HCT116 (cell line): ENCODE data around the gene S100A7A. TPM values are rescaled to one million over a fixed set of nuclear protein-coding genes. Genes with fewer than 3 reads are reported as not detected.

ENCODE experiments used
- ATAC-seq: fragments of 200-7000 bp; cut with Tn5 transposase; 2 replicates; pipeline ENCODE4 v1.9.1; 2020; ENCODE audit warnings: mild to moderate bottlenecking, moderate library complexity
- BruUV-seq: library from RNA; stranded (reverse); fragments of 400-500 nt; replicated peaks from 2 replicates; lab custom pipeline; 2021; lab: Mats Ljungman, UMichigan
- CTCF ChIA-PET: fragments of 300-600 bp; sonication (Branson Sonifier 250); formaldehyde crosslinking; loops from one replicate; lab custom pipeline; 2021; ENCODE audit warnings: antibody characterized with exemption; lab: Charles Lee
- POLR2A ChIA-PET: fragments of 300-600, 350-600 bp; sonication (Branson Sonifier 250); formaldehyde crosslinking; loops from one replicate; lab custom pipeline; 2021; ENCODE audit warnings: antibody characterized with exemption; lab: Charles Lee
- RAD21 ChIA-PET, 2 experiments: fragments of 300-600 bp; sonication (Branson Sonifier 250); formaldehyde crosslinking; loops; one replicate each; lab custom pipeline; 2023; ENCODE audit warnings: low total read pairs in 2 of 2; ENCODE audit not compliant: uncharacterized antibody in 2 of 2, unreplicated experiment in 2 of 2, low non-redundant PET in 1 of 2; lab: Charles Lee
- DNase-seq: peaks from one replicate; pipeline ENCODE4 v3.0.0-alpha.2; 2010; ENCODE audit warnings: low read depth, low spot score
- H2AFZ ChIP-seq: fragments of 200-600 bp; shearing (Covaris generic), sonication (generic); 2 replicates; pipeline ENCODE4 v1.6.1; 2017; ENCODE audit warnings: low read depth, mixed run types, mixed read lengths, antibody characterized with exemption, low read length; ENCODE audit not compliant: poor library complexity, severe bottlenecking
- H3K27ac ChIP-seq: 2 replicates; pipeline ENCODE4 v1.5.1; 2012; ENCODE audit warnings: low read depth, low read length
- H3K27me3 ChIP-seq: fragments of 200-600 bp; sonication (generic); 2 replicates; pipeline ENCODE4 v1.6.1; 2016; ENCODE audit warnings: mixed run types, low read length, mixed read lengths; ENCODE audit not compliant: insufficient read depth
- H3K36me3 ChIP-seq, 2 experiments: fragments of 200-500 bp in 1 of 2; fragments of 200-600 bp in 1 of 2; sonication (Bioruptor generic) in 1 of 2; sonication (generic) in 1 of 2; 2 replicates each; pipeline versions ENCODE4 v1.5.1 to v1.6.1; 2014 to 2016; ENCODE audit warnings: low read length in 2 of 2, inconsistent platforms in 1 of 2, mixed read lengths in 1 of 2, mixed run types in 1 of 2; ENCODE audit not compliant: insufficient read depth in 2 of 2, control insufficient read depth in 1 of 2
- H3K4me1 ChIP-seq, 2 experiments: fragments of 200-600 bp in 1 of 2; sonication (generic) in 1 of 2; 2 replicates each; pipeline versions ENCODE4 v1.5.1 to v1.6.1; 2012 to 2017; ENCODE audit warnings: low read length in 2 of 2, inconsistent platforms in 1 of 2, mild to moderate bottlenecking in 1 of 2, mixed read lengths in 1 of 2, mixed run types in 1 of 2, moderate library complexity in 1 of 2; ENCODE audit not compliant: insufficient read depth in 2 of 2, control insufficient read depth in 1 of 2
- H3K4me2 ChIP-seq: fragments of 200-600 bp; sonication (generic); 2 replicates; pipeline ENCODE4 v1.6.1; 2017; ENCODE audit warnings: mixed run types, low read length, mixed read lengths
- H3K4me3 ChIP-seq, 2 experiments: fragments of 200-600 bp in 1 of 2; sonication (generic) in 1 of 2; replicated peaks in 1 of 2; 2 replicates each; pipeline ENCODE4 v1.5.1; 2011 to 2016; ENCODE audit warnings: low read length in 2 of 2, control low read depth in 1 of 2, low read depth in 1 of 2, mild to moderate bottlenecking in 1 of 2, mixed read lengths in 1 of 2, mixed run types in 1 of 2
- H3K79me2 ChIP-seq: fragments of 200-600 bp; sonication (generic); 2 replicates; pipeline ENCODE4 v1.6.1; 2017; ENCODE audit warnings: mild to moderate bottlenecking, mixed run types, low read length, moderate library complexity, mixed read lengths; ENCODE audit not compliant: insufficient read depth
- H3K9ac ChIP-seq: fragments of 200-600 bp; sonication (generic); 2 replicates; pipeline ENCODE4 v1.6.1; 2016; ENCODE audit warnings: low read length, mixed read lengths
- H3K9me2 ChIP-seq: fragments of 200-600 bp; sonication (generic), shearing (Covaris generic); 2 replicates; pipeline ENCODE4 v1.6.1; 2017; ENCODE audit warnings: mixed run types, mild to moderate bottlenecking, moderate library complexity; ENCODE audit not compliant: insufficient read depth
- H3K9me3 ChIP-seq, 2 experiments: fragments of 200-500 bp in 1 of 2; fragments of 200-600 bp in 1 of 2; sonication (Bioruptor generic) in 1 of 2; sonication (generic) in 1 of 2; 2 replicates each; pipeline ENCODE4 v1.6.1; 2014 to 2017; ENCODE audit warnings: low read length in 2 of 2, mixed read lengths in 2 of 2, inconsistent platforms in 1 of 2, low read depth in 1 of 2, mild to moderate bottlenecking in 1 of 2, mixed run types in 1 of 2, moderate library complexity in 1 of 2; ENCODE audit not compliant: control insufficient read depth in 1 of 2, insufficient read depth in 1 of 2
- H4K20me1 ChIP-seq: fragments of 200-600 bp; sonication (generic), shearing (Covaris generic); 2 replicates; pipeline ENCODE4 v1.6.1; 2017; ENCODE audit warnings: mixed run types, mild to moderate bottlenecking, moderate library complexity; ENCODE audit not compliant: insufficient read depth
- CEBPB ChIP-seq: IDR thresholded peaks from 2 replicates; pipeline ENCODE4 v1.6.1; 2012; ENCODE audit warnings: low read depth
- EGR1 ChIP-seq: IDR thresholded peaks from 2 replicates; pipeline ENCODE4 v1.6.1; 2012; ENCODE audit warnings: low read depth
- EZH2 ChIP-seq: fragments of 200-600 bp; sonication (generic); IDR thresholded peaks from 2 replicates; pipeline ENCODE4 v1.6.1; 2017; ENCODE audit warnings: antibody characterized with exemption, mixed run types
- EZH2phosphoT487 ChIP-seq: fragments of 200-600 bp; IDR thresholded peaks from 2 replicates; pipeline ENCODE4 v1.6.1; 2018; ENCODE audit warnings: antibody characterized with exemption, borderline replicate concordance
- FOSL1 ChIP-seq: IDR thresholded peaks from 2 replicates; pipeline ENCODE4 v1.6.1; 2012; ENCODE audit warnings: low read depth
- JUND ChIP-seq: IDR thresholded peaks from 2 replicates; pipeline ENCODE4 v1.6.1; 2012
- POLR2A ChIP-seq: IDR thresholded peaks from 2 replicates; pipeline ENCODE4 v1.7.0; 2011; ENCODE audit warnings: borderline replicate concordance; ENCODE audit not compliant: insufficient read depth, insufficient read length; ENCODE audit errors: extremely low read depth
- POLR2AphosphoS5 ChIP-seq: IDR thresholded peaks from 2 replicates; pipeline ENCODE4 v1.6.1; 2011; ENCODE audit warnings: mild to moderate bottlenecking, low read depth, low read length, moderate library complexity
- RAD21 ChIP-seq: IDR thresholded peaks from 2 replicates; pipeline ENCODE4 v1.6.1; 2012; ENCODE audit warnings: low read depth, mild to moderate bottlenecking
- SIN3A ChIP-seq: IDR thresholded peaks from 2 replicates; pipeline ENCODE4 v1.6.1; 2012; ENCODE audit warnings: low read depth
- SP1 ChIP-seq: IDR thresholded peaks from 2 replicates; pipeline ENCODE4 v1.6.1; 2012; ENCODE audit warnings: low read depth
- SRF ChIP-seq: IDR thresholded peaks from 2 replicates; pipeline ENCODE4 v1.6.1; 2012; ENCODE audit warnings: low read depth
- TCF7L2 ChIP-seq: IDR thresholded peaks from 2 replicates; pipeline ENCODE4 v1.7.0; 2011; ENCODE audit warnings: borderline replicate concordance, inconsistent platforms; ENCODE audit not compliant: insufficient read depth, insufficient read length; ENCODE audit errors: extremely low read depth
- YY1 ChIP-seq: IDR thresholded peaks from 2 replicates; pipeline ENCODE4 v1.6.1; 2011; ENCODE audit warnings: low read length, low read depth, moderate library complexity, mild to moderate bottlenecking; ENCODE audit not compliant: insufficient replicate concordance; ENCODE audit errors: extremely low read depth
- ZFX ChIP-seq: fragments of 450-650 bp; IDR thresholded peaks from 2 replicates; pipeline ENCODE4 v1.6.1; 2017
- intact Hi-C: fragments of 100-400 bp; cut with micrococcal nuclease; formaldehyde crosslinking; loops from 2 replicates; pipeline ENCODE4 v1.10.0; 2022
- total RNA-seq: library from RNA; stranded (reverse); gene quantifications from one replicate; pipeline ENCODE4 v1.2.1, GENCODE V29; 2021; ENCODE audit not compliant: unreplicated experiment
- TF ChIP-seq, protein P1 (sequence below): IDR thresholded peaks from 2 replicates; pipeline ENCODE4 v1.6.1; 2012; ENCODE audit warnings: low read depth
- TF ChIP-seq, protein P2 (sequence below): IDR thresholded peaks from 2 replicates; pipeline ENCODE4 v1.6.1; 2012
- TF ChIP-seq, protein P3 (sequence below): IDR thresholded peaks from 2 replicates; pipeline ENCODE4 v1.6.1; 2012
- TF ChIP-seq, protein P4 (sequence below): IDR thresholded peaks from 2 replicates; pipeline ENCODE4 v1.6.1; 2011; ENCODE audit warnings: mild to moderate bottlenecking, low read length, moderate library complexity; ENCODE audit not compliant: insufficient replicate concordance; ENCODE audit errors: extremely low read depth
- TF ChIP-seq, protein P5 (sequence below), 3 experiments: fragments of 200-600 bp in 1 of 3; sonication (generic) in 1 of 3; IDR thresholded peaks in 2 of 3; conservative IDR thresholded peaks in 1 of 3; 2 replicates each; pipeline ENCODE4 v1.5.1; 2012 to 2017; ENCODE audit warnings: low read depth in 2 of 3, low read length in 2 of 3, antibody characterized with exemption in 1 of 3, borderline replicate concordance in 1 of 3, control low read depth in 1 of 3, mild to moderate bottlenecking in 1 of 3, mixed read lengths in 1 of 3, mixed run types in 1 of 3, moderate library complexity in 1 of 3; ENCODE audit not compliant: insufficient read depth in 1 of 3

S100A7A gene
- total RNA-seq, 1 experiment from 2014 or later, result not detected

DNA sequence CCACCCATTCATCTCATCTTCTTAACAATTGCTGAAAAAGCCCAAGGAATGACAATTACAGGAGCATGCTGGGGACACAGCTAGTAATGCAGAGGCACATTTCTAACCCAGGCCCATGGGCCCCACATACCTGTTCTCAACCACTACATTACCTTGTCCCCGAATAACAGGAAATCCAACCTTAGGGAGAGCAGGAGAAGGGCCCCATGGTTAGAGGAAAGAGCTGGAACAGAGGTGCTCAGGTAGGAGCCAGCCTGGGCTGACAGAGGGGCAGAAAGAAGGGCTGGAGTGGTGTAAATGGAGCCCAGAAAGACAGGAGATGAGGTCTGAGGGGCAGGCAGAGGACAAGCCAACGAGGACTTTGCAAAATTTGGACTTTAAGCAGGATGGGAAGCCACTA lies 14.1 kb upstream of the S100A7A start:
- no peaks in the 10 kb centered on the region for H3K79me2 ChIP-seq
- H3K4me3 ChIP-seq, result no peak overlapping the region
- ChIA-PET RAD21 (no interaction called here), POLR2A (no interaction called here), CTCF (no interaction called here)
- H3K27ac ChIP-seq, result no peak overlapping the region
- intact Hi-C loops, result loop anchor here (5.0 kb wide), 1 partner anchor 95 kb away; no protein-coding TSS in a partner anchor
- BruUV-seq, result no TSS peak
- H3K9me3 ChIP-seq, result no peaks in the 10 kb centered on the region
- TF ChIP-seq, protein P1, sequence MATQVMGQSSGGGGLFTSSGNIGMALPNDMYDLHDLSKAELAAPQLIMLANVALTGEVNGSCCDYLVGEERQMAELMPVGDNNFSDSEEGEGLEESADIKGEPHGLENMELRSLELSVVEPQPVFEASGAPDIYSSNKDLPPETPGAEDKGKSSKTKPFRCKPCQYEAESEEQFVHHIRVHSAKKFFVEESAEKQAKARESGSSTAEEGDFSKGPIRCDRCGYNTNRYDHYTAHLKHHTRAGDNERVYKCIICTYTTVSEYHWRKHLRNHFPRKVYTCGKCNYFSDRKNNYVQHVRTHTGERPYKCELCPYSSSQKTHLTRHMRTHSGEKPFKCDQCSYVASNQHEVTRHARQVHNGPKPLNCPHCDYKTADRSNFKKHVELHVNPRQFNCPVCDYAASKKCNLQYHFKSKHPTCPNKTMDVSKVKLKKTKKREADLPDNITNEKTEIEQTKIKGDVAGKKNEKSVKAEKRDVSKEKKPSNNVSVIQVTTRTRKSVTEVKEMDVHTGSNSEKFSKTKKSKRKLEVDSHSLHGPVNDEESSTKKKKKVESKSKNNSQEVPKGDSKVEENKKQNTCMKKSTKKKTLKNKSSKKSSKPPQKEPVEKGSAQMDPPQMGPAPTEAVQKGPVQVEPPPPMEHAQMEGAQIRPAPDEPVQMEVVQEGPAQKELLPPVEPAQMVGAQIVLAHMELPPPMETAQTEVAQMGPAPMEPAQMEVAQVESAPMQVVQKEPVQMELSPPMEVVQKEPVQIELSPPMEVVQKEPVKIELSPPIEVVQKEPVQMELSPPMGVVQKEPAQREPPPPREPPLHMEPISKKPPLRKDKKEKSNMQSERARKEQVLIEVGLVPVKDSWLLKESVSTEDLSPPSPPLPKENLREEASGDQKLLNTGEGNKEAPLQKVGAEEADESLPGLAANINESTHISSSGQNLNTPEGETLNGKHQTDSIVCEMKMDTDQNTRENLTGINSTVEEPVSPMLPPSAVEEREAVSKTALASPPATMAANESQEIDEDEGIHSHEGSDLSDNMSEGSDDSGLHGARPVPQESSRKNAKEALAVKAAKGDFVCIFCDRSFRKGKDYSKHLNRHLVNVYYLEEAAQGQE, result no peak
- TF ChIP-seq FOSL1 (no peak), EGR1 (no peak), EZH2phosphoT487 (no peak), SRF (no peak), JUND (no peak), SP1 (no peak), TCF7L2 (no peak), EZH2 (no peak), CEBPB (no peak), YY1 (no peak), RAD21 (no peak), POLR2AphosphoS5 (no peak), POLR2A (no peak), ZFX (no peak), SIN3A (no peak)
- TF ChIP-seq, protein P2, sequence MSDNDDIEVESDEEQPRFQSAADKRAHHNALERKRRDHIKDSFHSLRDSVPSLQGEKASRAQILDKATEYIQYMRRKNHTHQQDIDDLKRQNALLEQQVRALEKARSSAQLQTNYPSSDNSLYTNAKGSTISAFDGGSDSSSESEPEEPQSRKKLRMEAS, result no peak
- TF ChIP-seq, protein P3, sequence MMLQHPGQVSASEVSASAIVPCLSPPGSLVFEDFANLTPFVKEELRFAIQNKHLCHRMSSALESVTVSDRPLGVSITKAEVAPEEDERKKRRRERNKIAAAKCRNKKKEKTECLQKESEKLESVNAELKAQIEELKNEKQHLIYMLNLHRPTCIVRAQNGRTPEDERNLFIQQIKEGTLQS, result no peak
- TF ChIP-seq, protein P4, sequence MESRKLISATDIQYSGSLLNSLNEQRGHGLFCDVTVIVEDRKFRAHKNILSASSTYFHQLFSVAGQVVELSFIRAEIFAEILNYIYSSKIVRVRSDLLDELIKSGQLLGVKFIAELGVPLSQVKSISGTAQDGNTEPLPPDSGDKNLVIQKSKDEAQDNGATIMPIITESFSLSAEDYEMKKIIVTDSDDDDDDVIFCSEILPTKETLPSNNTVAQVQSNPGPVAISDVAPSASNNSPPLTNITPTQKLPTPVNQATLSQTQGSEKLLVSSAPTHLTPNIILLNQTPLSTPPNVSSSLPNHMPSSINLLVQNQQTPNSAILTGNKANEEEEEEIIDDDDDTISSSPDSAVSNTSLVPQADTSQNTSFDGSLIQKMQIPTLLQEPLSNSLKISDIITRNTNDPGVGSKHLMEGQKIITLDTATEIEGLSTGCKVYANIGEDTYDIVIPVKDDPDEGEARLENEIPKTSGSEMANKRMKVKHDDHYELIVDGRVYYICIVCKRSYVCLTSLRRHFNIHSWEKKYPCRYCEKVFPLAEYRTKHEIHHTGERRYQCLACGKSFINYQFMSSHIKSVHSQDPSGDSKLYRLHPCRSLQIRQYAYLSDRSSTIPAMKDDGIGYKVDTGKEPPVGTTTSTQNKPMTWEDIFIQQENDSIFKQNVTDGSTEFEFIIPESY, result no peak
- TF ChIP-seq, protein P5, sequence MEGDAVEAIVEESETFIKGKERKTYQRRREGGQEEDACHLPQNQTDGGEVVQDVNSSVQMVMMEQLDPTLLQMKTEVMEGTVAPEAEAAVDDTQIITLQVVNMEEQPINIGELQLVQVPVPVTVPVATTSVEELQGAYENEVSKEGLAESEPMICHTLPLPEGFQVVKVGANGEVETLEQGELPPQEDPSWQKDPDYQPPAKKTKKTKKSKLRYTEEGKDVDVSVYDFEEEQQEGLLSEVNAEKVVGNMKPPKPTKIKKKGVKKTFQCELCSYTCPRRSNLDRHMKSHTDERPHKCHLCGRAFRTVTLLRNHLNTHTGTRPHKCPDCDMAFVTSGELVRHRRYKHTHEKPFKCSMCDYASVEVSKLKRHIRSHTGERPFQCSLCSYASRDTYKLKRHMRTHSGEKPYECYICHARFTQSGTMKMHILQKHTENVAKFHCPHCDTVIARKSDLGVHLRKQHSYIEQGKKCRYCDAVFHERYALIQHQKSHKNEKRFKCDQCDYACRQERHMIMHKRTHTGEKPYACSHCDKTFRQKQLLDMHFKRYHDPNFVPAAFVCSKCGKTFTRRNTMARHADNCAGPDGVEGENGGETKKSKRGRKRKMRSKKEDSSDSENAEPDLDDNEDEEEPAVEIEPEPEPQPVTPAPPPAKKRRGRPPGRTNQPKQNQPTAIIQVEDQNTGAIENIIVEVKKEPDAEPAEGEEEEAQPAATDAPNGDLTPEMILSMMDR (IDR thresholded peaks at IDR 0.05 in 2 of 3, conservative IDR thresholded peaks at IDR 0.05 in 1 of 3; ENCODE audit: borderline replicate concordance in 1 of 3, insufficient read depth in 1 of 3, low read depth in 2 of 3, low read length in 2 of 3), result no peak
- H3K9me2 ChIP-seq, result no peaks in the 10 kb centered on the region
- no peaks in the 10 kb centered on the region for H3K4me1 ChIP-seq
- H3K4me2 ChIP-seq, result no peak overlapping the region
- no peaks in the 10 kb centered on the region for H4K20me1 ChIP-seq
- H2AFZ ChIP-seq, result no peak overlapping the region
- no peak overlapping the region for H3K9ac ChIP-seq
- no peak for ATAC-seq
- no peak for DNase-seq
- no peaks in the 10 kb centered on the region for H3K36me3 ChIP-seq
- H3K27me3 ChIP-seq, result peaks cover 57% of the 10 kb centered on the region
